AG04450 (cell line): ENCODE data around the gene PBX1. TPM values are rescaled to one million over a fixed set of nuclear protein-coding genes. Genes with fewer than 3 reads are reported as not detected.
A peak's percentile ranks its signal among the peaks of the same experiment; 100 is the strongest.

Experiments used
- CTCF ChIA-PET: fragments of 300-600, 350-600 bp; formaldehyde crosslinking; extraction: SDS; loops from one replicate; lab custom pipeline; 2022; ENCODE audit warnings: antibody characterized with exemption, inconsistent platforms; lab: Charles Lee
- POLR2A ChIA-PET: fragments of 350-600 bp; formaldehyde crosslinking; extraction: SDS; loops from one replicate; lab custom pipeline; 2021; ENCODE audit warnings: antibody characterized with exemption, inconsistent platforms; lab: Yijun Ruan, JAX
- DNase-seq: peaks from one replicate; pipeline ENCODE4 v3.0.0-alpha.2; 2011; ENCODE audit warnings: low read depth, low spot score
- H3K27ac ChIP-seq: one replicate; pipeline ENCODE4 v1.5.1; 2012; ENCODE audit warnings: low read depth, low read length, control low read depth
- H3K27me3 ChIP-seq: one replicate; pipeline ENCODE4 v1.6.0; 2012; ENCODE audit warnings: low read length; ENCODE audit not compliant: control insufficient read depth, insufficient read depth
- H3K4me3 ChIP-seq: 2 replicates; pipeline ENCODE4 v1.5.1; 2011; ENCODE audit warnings: mild to moderate bottlenecking, low read depth, low read length, control low read depth
- H3K9me3 ChIP-seq: 2 replicates; pipeline ENCODE4 v1.5.1; 2012; ENCODE audit warnings: low read length; ENCODE audit not compliant: control insufficient read depth, insufficient read depth
- CTCF ChIP-seq: IDR thresholded peaks from 2 replicates; pipeline ENCODE4 v1.5.1; 2011; ENCODE audit warnings: low read depth, low read length, control low read depth, inconsistent platforms
- polyA plus RNA-seq: library from polyadenylated mRNA; depleted of rRNA; stranded (reverse); fragments of >200 nt; gene quantifications from 2 replicates; pipeline ENCODE4 v1.2.3, GENCODE V29; 2011

PBX1 gene
- polyA plus RNA-seq, 1 experiment, result 49.9 TPM

- TF ChIP-seq CTCF, result no peak
- CTCF ChIA-PET, result interaction anchor here (8.1 kb wide), 1 partner anchor 7 kb away, joined by 50 read pairs; no protein-coding TSS in a partner anchor
- POLR2A ChIA-PET, result interaction anchor here (1.4 kb wide), 1 partner anchor 8 kb away, joined by 4 read pairs; no protein-coding TSS in a partner anchor
- no peak for DNase-seq
- H3K4me3 ChIP-seq, result no peak overlapping the region
- no peaks in the 10 kb centered on the region for H3K27me3 ChIP-seq
- H3K9me3 ChIP-seq, result no peaks in the 10 kb centered on the region
- peak overlapping the region; percentile 4 for H3K27ac ChIP-seq
Measured at GRCh38 chr1:164780111-164780812, 221.3 kb downstream of the PBX1 start.

- H3K27ac ChIP-seq, result peak overlapping the region; percentile 4
Measured at GRCh38 chr1:164780863-164781262, 221.9 kb downstream of the PBX1 start.

GRCh38 chr1:164781972-164782371 lies 223.0 kb downstream of the PBX1 start:
- no peak for TF ChIP-seq CTCF
- H3K27me3 ChIP-seq, result no peaks in the 10 kb centered on the region
- DNase-seq, result no peak
- no peak overlapping the region for H3K4me3 ChIP-seq
- H3K9me3 ChIP-seq, result no peaks in the 10 kb centered on the region
- CTCF ChIA-PET, result no interaction called here
- POLR2A ChIA-PET, result no interaction called here
- no peak overlapping the region for H3K27ac ChIP-seq

More at GRCh38 chr1:164780863-164781262, 221.9 kb downstream of the PBX1 start:
- ChIA-PET POLR2A (interaction anchor here (1.4 kb wide), 1 partner anchor 9 kb away, joined by 4 read pairs; no protein-coding TSS in a partner anchor), CTCF (no interaction called here)
- DNase-seq, result peak; percentile 55
- no peak for TF ChIP-seq CTCF
- Histone ChIP-seq H3K4me3 (no peak overlapping the region), H3K9me3 (no peaks in the 10 kb centered on the region), H3K27me3 (no peaks in the 10 kb centered on the region)

- ChIA-PET POLR2A (interaction anchor here (0.7 kb wide), 1 partner anchor 225 kb away, joined by 3 read pairs; the partner anchor contains the start of gene PBX1), CTCF (interaction anchor here (0.5 to 1.5 kb wide), 3 partner anchors 11 to 231 kb away, joined by 3 to 4 read pairs (median 3); no protein-coding TSS in a partner anchor)
- Histone ChIP-seq H3K4me3 (no peak overlapping the region), H3K27me3 (no peaks in the 10 kb centered on the region), H3K9me3 (no peaks in the 10 kb centered on the region), H3K27ac (no peak overlapping the region)
- DNase-seq, result no peak
- no peak for TF ChIP-seq CTCF
Measured at GRCh38 chr1:164783778-164784555, 225.0 kb downstream of the PBX1 start.
